Measurements from ENCODE around the gene WDR82. TPM values are rescaled to one million over a fixed set of nuclear protein-coding genes. Genes with fewer than 3 reads are reported as not detected.

The WDR82 gene
- total and polyA plus RNA-seq, 9 of the 15 experiments (the other 6 are each of a cell fraction or from before 2014, with no cell fraction given), result 6.4 to 62.9 (median 37.1) TPM

GRCh38 chr3:52293491-52294319, 15.3 kb upstream of the WDR82 start:
- ATAC-seq (no peak), FAIRE-seq (no peak), DNase-seq (ENCODE audit: extremely low read depth in 1 of 4, low spot score in 3 of 4) (no peak)
- intact Hi-C loops (cut with micrococcal nuclease) (loop anchor here (5.0 kb wide), 1 partner anchor 154 kb away; the partner anchor contains the start of gene SEMA3G), in situ Hi-C loops (cut with MboI) (loop anchor here (5.0 to 10.0 kb wide), 3 partner anchors 49 to 151 kb away; partner anchors contain the start of gene SEMA3G)
- no peaks in the 10 kb centered on the region for H3K9me1 ChIP-seq (ENCODE audit: control insufficient read depth, insufficient read depth, low read length)
- 77% methylated on average over 12 of the region's 17 CpGs for WGBS (ENCODE audit: insufficient coverage, low coverage, missing lambda C conversion rate)
- no TSS peak for BruUV-seq (replicated peaks)
- peaks cover 4% of the 10 kb centered on the region; the same call in 2 of the 3 replicates for H3K36me3 ChIP-seq (ENCODE audit: control insufficient read depth, insufficient read depth, low read length)
- H3K4me3 ChIP-seq, result no peak overlapping the region
- no peak overlapping the region for H3K4me2 ChIP-seq (ENCODE audit: insufficient read depth, low read length)
- ChIA-PET POLR2A (interaction anchor here (0.7 to 1.2 kb wide), 2 partner anchors 15 to 358 kb away, joined by 3 to 5 read pairs; partner anchors contain the start of gene WDR82), CTCF (ENCODE audit: low intra/inter-chr PET ratio) (interaction anchor here (0.9 kb wide), 1 partner anchor 46 kb away, joined by 3 read pairs; no protein-coding TSS in a partner anchor)
- peaks cover 19 to 40% of the 10 kb centered on the region in 2 experiments for H3K4me1 ChIP-seq (replicated peaks in 1 of 2; ENCODE audit: control insufficient read depth in 2 of 2, insufficient read depth in 2 of 2, low read length in 2 of 2)
- TF ChIP-seq SRSF7 (optimal IDR thresholded peaks at IDR 0.05; ENCODE audit: low read depth, low read length), result no peak
- TF ChIP-seq SP2 (IDR thresholded peaks at IDR 0.05; ENCODE audit: extremely low read depth, low read depth, low read length, poor library complexity, severe bottlenecking), result no peak
- no peak for TF ChIP-seq ZNF668 (CRISPR knock-in tag; IDR thresholded peaks at IDR 0.05)
- no peak for TF ChIP-seq TAL1 (IDR thresholded peaks at IDR 0.05)
- no peak for TF ChIP-seq HIVEP1 (CRISPR knock-in tag; IDR thresholded peaks at IDR 0.05)
- no peak for TF ChIP-seq CAMTA2 (CRISPR knock-in tag; conservative IDR thresholded peaks at IDR 0.05)
- no peak for TF ChIP-seq NR2F6 (CRISPR knock-in tag; IDR thresholded peaks at IDR 0.05)
- no peak for TF ChIP-seq POU5F1 (IDR thresholded peaks at IDR 0.05; ENCODE audit: borderline replicate concordance, low read depth, low read length, partially characterized antibody)
- TF ChIP-seq, protein P1, sequence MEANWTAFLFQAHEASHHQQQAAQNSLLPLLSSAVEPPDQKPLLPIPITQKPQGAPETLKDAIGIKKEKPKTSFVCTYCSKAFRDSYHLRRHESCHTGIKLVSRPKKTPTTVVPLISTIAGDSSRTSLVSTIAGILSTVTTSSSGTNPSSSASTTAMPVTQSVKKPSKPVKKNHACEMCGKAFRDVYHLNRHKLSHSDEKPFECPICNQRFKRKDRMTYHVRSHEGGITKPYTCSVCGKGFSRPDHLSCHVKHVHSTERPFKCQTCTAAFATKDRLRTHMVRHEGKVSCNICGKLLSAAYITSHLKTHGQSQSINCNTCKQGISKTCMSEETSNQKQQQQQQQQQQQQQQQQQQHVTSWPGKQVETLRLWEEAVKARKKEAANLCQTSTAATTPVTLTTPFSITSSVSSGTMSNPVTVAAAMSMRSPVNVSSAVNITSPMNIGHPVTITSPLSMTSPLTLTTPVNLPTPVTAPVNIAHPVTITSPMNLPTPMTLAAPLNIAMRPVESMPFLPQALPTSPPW (CRISPR knock-in tag; IDR thresholded peaks at IDR 0.05), result no peak
- no peak for TF ChIP-seq ZBTB17 (CRISPR knock-in tag; IDR thresholded peaks at IDR 0.05)
- TF ChIP-seq ZNF217 (CRISPR knock-in tag; IDR thresholded peaks at IDR 0.05), result no peak
- TF ChIP-seq, protein P2, sequence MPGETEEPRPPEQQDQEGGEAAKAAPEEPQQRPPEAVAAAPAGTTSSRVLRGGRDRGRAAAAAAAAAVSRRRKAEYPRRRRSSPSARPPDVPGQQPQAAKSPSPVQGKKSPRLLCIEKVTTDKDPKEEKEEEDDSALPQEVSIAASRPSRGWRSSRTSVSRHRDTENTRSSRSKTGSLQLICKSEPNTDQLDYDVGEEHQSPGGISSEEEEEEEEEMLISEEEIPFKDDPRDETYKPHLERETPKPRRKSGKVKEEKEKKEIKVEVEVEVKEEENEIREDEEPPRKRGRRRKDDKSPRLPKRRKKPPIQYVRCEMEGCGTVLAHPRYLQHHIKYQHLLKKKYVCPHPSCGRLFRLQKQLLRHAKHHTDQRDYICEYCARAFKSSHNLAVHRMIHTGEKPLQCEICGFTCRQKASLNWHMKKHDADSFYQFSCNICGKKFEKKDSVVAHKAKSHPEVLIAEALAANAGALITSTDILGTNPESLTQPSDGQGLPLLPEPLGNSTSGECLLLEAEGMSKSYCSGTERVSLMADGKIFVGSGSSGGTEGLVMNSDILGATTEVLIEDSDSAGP (CRISPR knock-in tag; IDR thresholded peaks at IDR 0.05), result no peak
- TF ChIP-seq ELK1 (CRISPR knock-in tag; IDR thresholded peaks at IDR 0.05), result no peak
- TF ChIP-seq EWSR1 (IDR thresholded peaks at IDR 0.05; ENCODE audit: borderline replicate concordance, low read depth, partially characterized antibody), result no peak
- no peak for TF ChIP-seq ZKSCAN3 (CRISPR knock-in tag; IDR thresholded peaks at IDR 0.05)
- no peak for TF ChIP-seq ILF3 (IDR thresholded peaks at IDR 0.05; ENCODE audit: borderline replicate concordance)
- TF ChIP-seq ZNF24 (IDR thresholded peaks at IDR 0.05), result no peak
- no peak for TF ChIP-seq EZH2 (IDR thresholded peaks at IDR 0.05; ENCODE audit: borderline replicate concordance, low read depth, low read length)
- TF ChIP-seq ZNF77 (CRISPR knock-in tag; IDR thresholded peaks at IDR 0.05), result no peak
- H2AFZ ChIP-seq (ENCODE audit: low read depth, low read length), result no peak overlapping the region
- no peaks in the 10 kb centered on the region for H4K20me1 ChIP-seq (replicated peaks; ENCODE audit: control insufficient read depth, insufficient read depth, low read length)
- H3K27ac ChIP-seq (ENCODE audit: extremely low read depth, low read depth, low read length), result no peak overlapping the region
- H3K9ac ChIP-seq (ENCODE audit: insufficient read depth in 1 of 2, low read depth in 2 of 2, low read length in 2 of 2), result peak overlapping the region in 1 of 2 experiments; percentile 45; a peak in 1 of 4 replicates
- H3K9me3 ChIP-seq (replicated peaks; ENCODE audit: control insufficient read depth, insufficient read depth, low read depth, low read length), result no peaks in the 10 kb centered on the region
- no peaks in the 10 kb centered on the region for H3K27me3 ChIP-seq (ENCODE audit: control insufficient read depth in 2 of 2, insufficient read depth in 2 of 2, low read length in 2 of 2)
- peaks cover 5% of the 10 kb centered on the region; the same call in 1 of the 3 replicates for H3K79me2 ChIP-seq (ENCODE audit: control insufficient read depth, insufficient read depth, low read length)
